HG03060 (cell line): ENCODE data around the gene RSAD1.

ENCODE experiments used
- ATAC-seq: cut with Tn5 transposase; IDR thresholded peaks from one replicate; pipeline ENCODE4 v1.9.1; 2021; ENCODE audit warnings: low read depth, moderate number of reproducible peaks; ENCODE audit not compliant: unreplicated experiment

RSAD1 gene

GRCh38 chr17:50478391-50479381 lies at the start of gene RSAD1:
RSAD1 (plus strand) TSS chr17:50478860; CDS start chr17:50478885, 25 bp downstream.
- peak; percentile 59 for ATAC-seq

DNA sequence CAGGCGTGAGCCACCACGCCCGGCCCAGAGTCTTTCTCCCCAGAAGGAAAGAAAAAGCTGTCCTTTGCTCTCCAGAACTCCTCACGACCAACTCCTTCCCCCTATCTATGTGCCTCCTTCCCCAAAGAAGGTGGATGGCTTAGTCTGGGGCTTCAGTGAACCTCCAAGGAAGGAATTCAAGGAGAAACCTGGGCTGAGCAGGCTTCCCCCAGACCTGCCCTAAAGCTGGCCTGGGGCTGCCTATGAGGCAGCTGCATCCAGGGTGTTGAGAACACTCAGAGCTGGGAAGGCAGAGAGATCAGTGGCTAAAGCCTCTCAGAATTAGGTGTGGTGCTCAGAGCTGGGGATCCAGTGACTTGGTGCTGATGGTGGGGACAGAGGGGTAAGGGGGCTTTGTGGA lies 48.9 kb upstream of the RSAD1 start:
- ATAC-seq, result no peak

DNA sequence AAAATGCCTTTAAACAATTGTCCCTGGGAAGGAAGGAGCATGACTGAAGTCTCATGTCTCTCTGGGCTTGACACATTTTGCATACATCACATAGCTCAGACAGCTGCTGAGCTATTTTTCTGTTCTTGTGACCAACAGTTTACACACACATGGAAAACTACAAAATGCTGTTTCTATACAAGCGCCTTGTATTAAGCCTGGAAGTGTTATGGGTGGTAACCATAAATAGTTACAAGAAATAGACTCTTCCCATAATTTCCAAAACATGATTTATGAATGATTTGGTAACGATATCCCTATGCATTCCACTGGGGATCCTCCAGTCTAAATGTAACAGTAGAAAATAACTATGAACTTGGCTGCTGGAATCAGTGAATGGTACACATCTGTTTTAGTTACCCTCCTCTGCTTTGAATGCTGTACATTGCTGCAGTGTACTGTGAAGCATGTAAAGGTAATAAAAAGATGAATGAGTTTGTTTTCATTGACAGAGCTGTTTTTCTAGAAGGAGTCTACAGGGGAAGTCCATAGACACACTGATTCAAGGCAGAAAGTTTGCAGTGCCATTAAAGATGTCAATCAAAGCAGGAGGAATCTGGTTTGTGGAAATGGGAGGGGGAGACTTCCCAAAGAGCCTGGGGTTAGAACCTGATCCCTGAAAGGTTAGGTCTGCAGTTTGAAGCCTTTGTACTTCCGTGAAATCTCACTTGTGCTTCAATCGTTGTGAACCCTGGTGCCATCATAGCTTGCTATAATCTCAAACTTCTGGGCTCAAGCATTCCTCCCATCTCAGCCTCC lies 47.6 kb upstream of the RSAD1 start:
- ATAC-seq, result no peak

DNA sequence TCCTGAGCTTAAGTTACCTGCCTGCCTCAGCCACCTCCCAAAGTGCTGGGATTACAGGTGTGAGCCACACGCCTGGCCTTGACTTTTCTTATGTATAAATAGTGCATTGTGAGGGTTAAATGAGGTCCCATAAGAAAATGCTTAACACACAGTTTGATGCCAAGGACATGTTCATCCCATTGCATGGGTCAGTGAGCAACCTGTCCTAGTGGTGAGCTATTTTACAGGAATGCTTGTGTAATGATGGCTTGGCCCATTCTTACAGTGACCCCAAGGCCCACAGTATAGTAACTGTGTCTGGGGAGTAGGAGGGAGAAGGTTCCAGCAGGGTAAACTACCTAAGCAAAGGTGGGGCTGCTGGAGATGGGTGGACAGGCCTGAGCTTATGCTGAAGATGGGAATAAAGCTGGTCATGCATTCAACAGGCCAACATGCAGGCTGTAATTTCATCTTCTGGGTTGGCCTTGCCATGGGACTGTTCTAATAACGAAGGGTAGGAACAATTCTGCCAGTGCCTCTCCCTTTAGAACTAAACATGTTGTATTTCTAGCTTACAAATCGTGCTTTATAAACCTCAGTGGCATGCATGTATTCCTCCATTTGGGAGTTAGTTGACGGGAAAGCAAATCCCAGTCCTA lies 46.4 kb upstream of the RSAD1 start:
- ATAC-seq, result no peak

DNA sequence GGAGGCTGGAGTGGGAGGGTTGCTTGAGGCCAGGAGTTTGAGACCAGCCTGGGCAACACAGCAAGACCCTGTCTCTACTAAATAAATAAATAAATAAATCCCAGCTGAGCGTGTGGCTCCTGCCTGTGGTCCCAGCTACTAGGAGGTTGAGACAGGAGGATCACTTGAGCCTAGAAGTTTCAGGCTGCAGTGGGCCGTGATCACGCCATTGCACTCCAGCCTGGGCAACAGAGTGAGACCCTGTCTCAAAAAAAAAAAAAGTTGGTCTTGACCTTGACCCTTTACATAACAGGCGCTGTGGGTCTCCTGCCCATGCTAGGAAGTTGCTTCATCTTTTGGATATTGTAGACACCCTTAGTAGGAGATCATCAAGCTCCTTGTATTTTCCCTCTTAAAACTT lies 41.3 kb upstream of the RSAD1 start:
- ATAC-seq, result no peak

DNA sequence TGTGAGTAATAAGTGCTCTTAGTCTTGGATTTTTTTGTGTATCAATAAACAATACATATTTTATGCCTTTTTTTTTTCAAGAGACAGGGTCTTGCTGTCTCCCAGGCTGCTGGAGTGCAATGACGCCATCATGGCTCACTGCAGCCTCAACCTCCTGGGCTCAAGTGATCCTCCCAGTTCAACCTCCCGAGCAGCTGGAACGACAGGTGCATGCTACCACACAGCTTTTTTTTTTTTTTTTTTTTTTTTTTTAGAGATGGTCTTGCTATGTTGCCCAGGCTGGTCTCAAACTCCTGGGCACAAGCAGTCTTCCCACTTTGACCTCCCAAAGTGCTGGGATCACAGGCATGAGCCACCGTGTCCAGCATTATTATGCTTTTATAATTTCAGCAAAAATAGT lies 39.7 kb upstream of the RSAD1 start:
- no peak for ATAC-seq

GRCh38 chr17:50440172-50440837 lies 38.4 kb upstream of the RSAD1 start:
- no peak for ATAC-seq

- ATAC-seq, result no peak
These were observed 37.5 kb upstream of the RSAD1 start for GRCh38 chr17:50440838-50441829.

GRCh38 chr17:50443505-50443974 lies 35.1 kb upstream of the RSAD1 start:
- no peak for ATAC-seq

DNA sequence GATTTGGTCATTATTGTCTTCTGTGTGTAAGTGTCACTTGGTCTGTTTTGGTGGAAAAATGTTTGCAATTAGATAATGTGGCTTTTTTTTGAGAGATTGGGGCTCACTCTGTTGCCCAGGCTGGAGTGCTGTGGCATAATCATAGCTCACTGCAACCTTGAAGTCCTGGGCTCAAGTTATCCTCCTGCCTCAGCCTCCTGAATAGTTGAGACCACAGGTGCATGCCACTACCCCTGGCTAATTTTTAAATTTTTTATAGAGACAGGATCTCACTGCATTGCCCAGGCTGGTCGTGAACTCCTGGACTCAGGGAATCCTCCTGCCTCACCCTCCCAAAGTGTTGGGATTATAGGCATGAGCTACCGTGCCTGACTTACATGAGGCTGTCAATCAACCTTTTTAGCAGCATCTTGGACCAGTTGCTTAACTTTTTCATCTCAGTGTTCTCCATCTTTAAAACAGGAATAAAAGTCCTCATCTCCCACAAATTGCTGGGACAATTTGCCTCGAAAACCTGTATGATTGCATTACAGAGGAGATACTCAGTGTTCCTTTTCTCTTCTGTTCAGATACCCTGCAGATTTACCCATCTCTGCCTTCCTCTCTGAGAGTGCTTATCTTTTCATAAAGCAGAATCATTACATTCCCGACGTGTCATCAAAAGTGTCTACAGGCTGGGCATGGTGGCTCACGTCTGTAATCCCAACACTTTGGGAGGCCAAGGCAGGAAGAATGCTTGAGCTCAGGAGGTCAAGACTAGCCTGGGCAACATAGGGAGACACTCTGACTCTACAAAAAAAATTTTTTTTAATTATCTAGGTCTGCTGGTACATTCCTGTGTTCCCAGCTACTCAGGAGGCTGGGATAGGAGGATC lies 33.6 kb upstream of the RSAD1 start:
- ATAC-seq, result no peak

- no peak for ATAC-seq
These were observed 32.8 kb upstream of the RSAD1 start for GRCh38 chr17:50445730-50446325.

- ATAC-seq, result no peak
These were observed 30.6 kb upstream of the RSAD1 start for GRCh38 chr17:50447870-50448595.

DNA sequence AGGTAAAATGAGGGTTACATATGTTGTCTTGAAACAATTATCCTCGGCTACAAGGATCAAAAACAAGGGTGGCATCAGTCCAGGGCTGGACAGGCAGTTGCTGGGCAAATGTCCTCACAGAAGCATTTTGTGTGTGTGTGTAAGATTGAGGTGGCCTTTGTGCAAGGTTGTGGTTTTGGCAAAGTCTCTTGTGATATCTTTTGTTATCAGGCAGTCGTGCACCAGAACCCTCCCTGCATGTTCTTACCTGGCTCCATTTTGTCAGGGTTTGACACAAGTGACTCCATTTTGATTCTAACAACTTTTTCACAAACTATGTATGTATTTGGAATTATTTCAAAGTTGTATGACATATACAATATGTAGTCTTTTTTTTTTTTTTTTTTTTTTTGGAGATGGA lies 30.0 kb upstream of the RSAD1 start:
- ATAC-seq, result no peak

- no peak for ATAC-seq
These were observed 26.6 kb upstream of the RSAD1 start for GRCh38 chr17:50451943-50452629.

DNA sequence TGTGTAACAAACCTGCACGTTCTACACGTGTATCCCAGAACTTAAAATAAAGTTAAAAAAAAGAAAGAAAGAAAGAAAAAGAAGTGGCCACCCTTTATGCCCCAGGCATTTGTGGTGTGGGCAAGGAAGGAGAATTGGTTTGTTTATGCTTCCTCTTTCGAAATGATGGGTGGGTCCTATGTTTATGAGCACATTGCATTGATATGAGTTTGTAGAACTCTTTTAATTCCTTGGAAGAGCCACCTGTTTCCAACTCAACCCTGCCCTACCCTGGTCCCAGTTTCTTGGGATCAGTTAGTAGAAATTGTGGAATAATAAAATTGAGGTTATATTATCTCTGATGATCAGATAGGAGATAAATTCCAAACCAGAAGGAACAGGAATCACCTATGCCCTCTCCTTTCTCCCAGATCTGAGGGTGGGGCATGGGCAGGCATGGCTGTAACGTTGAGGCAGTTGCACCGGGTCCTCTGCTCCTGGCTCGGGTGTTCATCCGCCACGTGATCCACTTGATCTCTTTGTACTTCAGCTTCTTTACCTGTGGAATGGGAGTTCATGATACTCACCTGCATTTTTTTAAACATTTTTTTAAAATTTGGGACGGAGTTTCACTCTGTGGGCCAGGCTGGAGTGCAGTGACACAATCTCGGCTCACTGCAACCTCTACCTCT lies 25.9 kb upstream of the RSAD1 start:
- no peak for ATAC-seq

GRCh38 chr17:50453901-50454300 lies 24.8 kb upstream of the RSAD1 start:
- ATAC-seq, result no peak
